Muscle of leg (tissue), 11 donors: Measurements from ENCODE around the gene STXBP5. TPM values are rescaled to one million over a fixed set of nuclear protein-coding genes. Genes with fewer than 3 reads are reported as not detected.
A peak's percentile ranks its signal among the peaks of the same experiment; 100 is the strongest.
"Not testable (repeated sequence)": the region's sequence is repeated elsewhere in the genome, so short reads cannot be mapped to it uniquely, and the experiment has no call there.

Experiments used
- DNase-seq: peaks from one replicate; pipeline ENCODE4 v3.0.0; 2013
- H3K27ac ChIP-seq: one replicate; pipeline ENCODE4 v1.5.1; 2013; ENCODE audit warnings: mild to moderate bottlenecking, low read length, control low read depth
- H3K27me3 ChIP-seq: one replicate; pipeline ENCODE4 v1.6.1; 2013; ENCODE audit warnings: low read length; ENCODE audit not compliant: control insufficient read depth, insufficient read depth
- H3K36me3 ChIP-seq: one replicate; pipeline ENCODE4 v1.6.1; 2013; ENCODE audit warnings: low read length; ENCODE audit not compliant: control insufficient read depth, insufficient read depth
- H3K4me1 ChIP-seq: one replicate; pipeline ENCODE4 v1.6.1; 2013; ENCODE audit warnings: low read length; ENCODE audit not compliant: control insufficient read depth, insufficient read depth
- H3K4me3 ChIP-seq: one replicate; pipeline ENCODE4 v1.5.1; 2013; ENCODE audit warnings: low read length, control low read depth
- H3K9me3 ChIP-seq: replicated peaks from 2 replicates; pipeline ENCODE4 v1.6.1; 2013; ENCODE audit warnings: low read depth, low read length; ENCODE audit not compliant: control insufficient read depth
- WGBS: methylation state at CpG from one replicate; pipeline ENCODE4 v1.1.5; 2013; ENCODE audit warnings: missing lambda C conversion rate; ENCODE audit not compliant: insufficient coverage; 5-methylcytosine and 5-hydroxymethylcytosine counted together
- polyA plus RNA-seq, 8 donors: library from polyadenylated mRNA; unstranded; fragments of 120-200 nt; gene quantifications; one replicate each; pipeline versions ENCODE4 v1.2.1 to v1.2.3, GENCODE V29; 2013; ENCODE audit warnings: inconsistent platforms in 1 of 8, low replicate concordance in 1 of 8; ENCODE audit not compliant: insufficient read length in 8 of 8, insufficient read depth in 1 of 8
- total RNA-seq: library from RNA; stranded (reverse); fragments of 120-200 nt; gene quantifications from one replicate; pipeline ENCODE4 v1.2.4, GENCODE V29; 2013

The STXBP5 gene
- total and polyA plus RNA-seq, 9 donors: 9.8 to 15.7 (median 11.5) TPM

DNA sequence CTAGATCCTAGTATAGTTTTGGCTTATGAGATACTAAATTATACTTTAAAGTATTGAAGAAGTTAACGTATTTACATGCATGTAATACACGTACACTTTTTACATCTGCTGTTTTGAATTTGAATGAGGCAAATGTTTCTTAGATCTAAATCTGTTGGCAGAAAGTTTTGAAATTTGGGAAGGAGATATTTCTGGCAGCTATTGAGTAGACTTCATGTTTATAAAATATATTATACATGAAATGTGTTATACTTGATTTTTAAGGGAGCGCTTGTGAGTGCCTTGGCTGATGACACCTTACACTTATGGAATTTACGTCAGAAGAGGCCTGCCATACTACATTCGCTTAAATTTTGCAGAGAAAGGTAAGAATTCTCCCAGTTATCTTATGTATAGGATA lies 34.7 kb downstream of the STXBP5 start:
- no peak overlapping the region for H3K4me3 ChIP-seq
- peak; percentile 9 for DNase-seq
- H3K27ac ChIP-seq: no peak overlapping the region
- no peaks in the 10 kb centered on the region for H3K4me1 ChIP-seq
- no peaks in the 10 kb centered on the region for H3K9me3 ChIP-seq
- no peaks in the 10 kb centered on the region for H3K36me3 ChIP-seq
- no peaks in the 10 kb centered on the region for H3K27me3 ChIP-seq
- no CpG with 5 or more reads among the region's 5 CpGs for WGBS

DNA sequence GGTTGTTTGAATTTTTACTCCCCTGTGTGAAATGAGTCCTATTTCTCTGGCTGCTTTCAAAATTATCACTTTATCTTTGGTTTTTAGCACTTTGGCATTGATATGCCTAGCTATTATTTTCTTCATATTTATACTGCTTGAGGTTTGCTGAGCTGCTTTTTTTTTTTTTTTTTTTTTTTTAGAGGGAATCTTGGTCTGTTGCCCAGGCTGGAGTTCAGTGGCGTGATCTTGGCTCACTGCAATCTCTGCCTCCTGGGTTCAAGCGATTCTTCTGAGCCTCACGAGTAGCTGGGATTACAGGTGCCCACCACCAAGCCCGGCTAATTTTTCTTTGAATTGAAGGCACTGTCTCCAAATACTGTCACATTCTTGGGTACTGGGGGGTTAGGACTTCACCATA lies 40.6 kb downstream of the STXBP5 start:
- Histone ChIP-seq H3K27me3 (no peaks in the 10 kb centered on the region), H3K27ac (no peak overlapping the region), H3K9me3 (no peaks in the 10 kb centered on the region), H3K4me3 (no peak overlapping the region), H3K4me1 (no peaks in the 10 kb centered on the region), H3K36me3 (peaks cover 2% of the 10 kb centered on the region)
- WGBS: 50% methylated on average over 2 of the region's 4 CpGs
- no peak for DNase-seq

GRCh38 chr6:147245693-147246092 lies 41.5 kb downstream of the STXBP5 start:
- Histone ChIP-seq H3K9me3 (no peaks in the 10 kb centered on the region), H3K27ac (no peak overlapping the region), H3K4me3 (no peak overlapping the region), H3K4me1 (no peaks in the 10 kb centered on the region), H3K27me3 (no peaks in the 10 kb centered on the region), H3K36me3 (peaks cover 2% of the 10 kb centered on the region)
- DNase-seq: no peak
- WGBS: 100% methylated on average over 1 of the region's 2 CpGs

GRCh38 chr6:147246853-147247635 lies 42.8 kb downstream of the STXBP5 start:
- WGBS: no CpG with 5 or more reads among the region's 5 CpGs
- H3K27ac ChIP-seq: no peak overlapping the region
- no peak overlapping the region for H3K4me3 ChIP-seq
- peaks cover 4% of the 10 kb centered on the region for H3K9me3 ChIP-seq
- DNase-seq: no peak
- no peaks in the 10 kb centered on the region for H3K4me1 ChIP-seq
- H3K36me3 ChIP-seq: peaks cover 13% of the 10 kb centered on the region
- no peaks in the 10 kb centered on the region for H3K27me3 ChIP-seq

DNA sequence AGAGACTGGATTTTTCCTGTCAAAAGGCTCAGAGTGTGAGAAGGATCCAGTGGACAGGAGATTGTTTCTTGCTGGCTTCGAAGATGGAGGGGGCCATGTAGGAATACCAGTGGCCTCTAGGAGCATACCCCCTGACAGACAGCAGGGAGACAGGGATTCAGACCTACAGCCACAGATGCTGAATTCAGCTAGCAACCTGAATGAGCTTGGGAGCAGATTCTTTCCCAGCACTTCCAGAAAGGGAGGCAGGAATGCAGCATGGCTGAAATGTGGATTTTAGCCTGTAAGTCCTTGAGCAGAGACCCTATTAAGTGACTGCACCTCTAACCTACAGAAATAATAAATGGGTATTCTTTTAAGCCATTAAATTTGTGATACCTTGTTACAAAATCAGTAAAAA lies 44.6 kb downstream of the STXBP5 start:
- Histone ChIP-seq H3K36me3 (peaks cover 13% of the 10 kb centered on the region), H3K4me1 (no peaks in the 10 kb centered on the region), H3K27ac (no peak overlapping the region), H3K9me3 (peaks cover 4% of the 10 kb centered on the region), H3K27me3 (no peaks in the 10 kb centered on the region), H3K4me3 (no peak overlapping the region)
- no CpG with 5 or more reads among the region's 1 CpG for WGBS
- DNase-seq: no peak

DNA sequence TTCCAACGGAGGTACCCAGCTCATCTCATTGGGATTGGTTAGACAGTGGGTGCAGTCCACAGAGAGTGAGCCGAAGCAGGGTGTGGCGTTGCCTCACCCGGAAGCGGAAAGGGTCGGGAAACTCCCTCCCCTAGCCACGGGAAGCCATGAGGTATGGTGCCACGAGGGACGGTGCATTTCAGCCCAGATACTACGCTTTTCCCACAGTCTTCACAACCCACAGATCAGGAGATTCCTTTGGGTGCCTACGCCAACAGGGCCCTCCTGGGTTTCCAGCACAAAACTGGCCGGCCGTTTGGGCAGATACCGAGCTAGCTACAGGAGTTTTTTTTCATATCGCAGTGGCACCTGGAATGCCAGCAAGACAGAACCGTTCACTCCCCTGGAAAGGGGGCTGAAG lies 46.9 kb downstream of the STXBP5 start:
- Histone ChIP-seq H3K4me3 (no peak overlapping the region), H3K27ac (no peak overlapping the region), H3K27me3 (no peaks in the 10 kb centered on the region), H3K4me1 (no peaks in the 10 kb centered on the region), H3K36me3 (peaks cover 13% of the 10 kb centered on the region), H3K9me3 (peaks cover 4% of the 10 kb centered on the region)
- DNase-seq: no peak
- 99% methylated on average over 15 of the region's 16 CpGs for WGBS

DNA sequence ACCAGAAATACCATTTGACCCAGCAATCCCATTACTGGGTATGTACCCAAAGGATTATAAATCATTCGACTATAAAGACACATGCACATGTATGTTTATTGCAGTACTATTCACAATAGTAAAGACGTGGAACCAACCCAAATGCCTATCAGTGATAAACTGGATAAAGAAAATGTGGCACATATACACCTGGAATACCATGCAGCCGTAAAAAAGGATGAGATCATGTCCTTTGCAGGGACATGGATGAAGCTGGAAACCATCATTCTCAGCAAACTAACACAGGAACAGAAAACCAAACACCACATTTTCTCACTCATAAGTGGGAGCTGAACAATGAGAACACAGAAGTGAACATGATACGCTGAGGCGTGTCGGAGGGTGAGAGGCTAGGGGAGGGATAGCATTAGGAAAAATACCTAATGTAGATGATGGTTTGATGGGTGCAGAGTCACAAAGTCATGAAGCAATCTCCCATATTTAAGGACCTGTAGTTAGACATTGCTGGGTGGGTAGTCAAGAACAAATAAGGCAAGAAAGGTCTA lies 50.8 kb downstream of the STXBP5 start:
- not testable (repeated sequence) for H3K9me3 ChIP-seq, H3K27ac ChIP-seq, H3K4me3 ChIP-seq, DNase-seq, H3K4me1 ChIP-seq, H3K27me3 ChIP-seq
- WGBS: no CpG with 5 or more reads among the region's 6 CpGs
- peaks cover 11% of the 10 kb centered on the region for H3K36me3 ChIP-seq

- no peak overlapping the region for H3K4me3 ChIP-seq
- H3K27ac ChIP-seq: no peak overlapping the region
- H3K27me3 ChIP-seq: no peaks in the 10 kb centered on the region
- H3K4me1 ChIP-seq: no peaks in the 10 kb centered on the region
- H3K9me3 ChIP-seq: peaks cover 4% of the 10 kb centered on the region
- 100% methylated on average over 1 of the region's 3 CpGs for WGBS
- DNase-seq: no peak
- H3K36me3 ChIP-seq: peaks cover 7% of the 10 kb centered on the region
These were observed 51.9 kb downstream of the STXBP5 start for GRCh38 chr6:147255948-147256674.

DNA sequence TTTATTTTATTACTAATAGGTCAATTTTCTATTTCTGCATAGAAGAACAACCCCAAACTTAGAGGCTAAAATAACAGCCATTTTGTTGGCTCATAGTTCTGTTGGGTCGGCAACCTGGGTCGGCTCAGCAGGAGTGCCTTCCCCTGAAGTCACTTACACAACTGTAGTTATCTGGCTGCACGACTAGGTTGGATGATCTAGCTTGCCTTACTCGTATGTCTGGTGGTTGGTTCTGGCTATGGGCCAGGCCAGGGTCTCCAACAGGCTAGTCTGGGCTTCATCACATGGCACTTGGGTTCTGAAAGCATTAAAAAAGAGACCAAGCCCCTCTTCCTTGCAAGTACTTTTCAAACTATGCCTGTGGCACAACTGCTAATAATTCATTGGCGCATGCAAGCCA lies 53.5 kb downstream of the STXBP5 start:
- Histone ChIP-seq H3K27me3 (no peaks in the 10 kb centered on the region), H3K4me1 (no peaks in the 10 kb centered on the region), H3K27ac (no peak overlapping the region), H3K9me3 (no peaks in the 10 kb centered on the region), H3K4me3 (no peak overlapping the region), H3K36me3 (no peaks in the 10 kb centered on the region)
- 100% methylated on average over 2 of the region's 5 CpGs for WGBS
- DNase-seq: no peak

DNA sequence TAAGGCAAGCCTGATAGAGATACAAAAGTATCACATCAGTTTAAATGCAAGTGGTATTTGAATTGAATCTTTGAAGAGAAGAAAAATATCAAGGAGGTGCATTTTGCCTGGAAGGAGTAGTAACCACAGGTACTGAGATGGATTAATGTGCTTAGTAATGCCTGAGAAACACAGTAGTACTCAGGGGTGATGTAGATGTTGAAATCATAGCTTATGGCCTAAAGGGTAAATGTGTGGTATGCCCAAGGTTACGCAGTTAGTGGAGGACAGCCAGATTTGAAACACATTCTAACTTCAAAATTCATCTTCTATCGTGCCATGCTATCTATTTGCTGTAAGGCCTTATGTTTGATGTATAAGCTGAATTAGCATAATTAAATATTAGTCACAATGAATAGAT lies 55.9 kb downstream of the STXBP5 start:
- Histone ChIP-seq H3K4me3 (no peak overlapping the region), H3K27me3 (no peaks in the 10 kb centered on the region), H3K4me1 (no peaks in the 10 kb centered on the region), H3K9me3 (no peaks in the 10 kb centered on the region), H3K27ac (no peak overlapping the region), H3K36me3 (no peaks in the 10 kb centered on the region)
- DNase-seq: no peak
- WGBS: no CpG with 5 or more reads among the region's 2 CpGs
